ENCODE data around the gene ABHD14A.

DNA sequence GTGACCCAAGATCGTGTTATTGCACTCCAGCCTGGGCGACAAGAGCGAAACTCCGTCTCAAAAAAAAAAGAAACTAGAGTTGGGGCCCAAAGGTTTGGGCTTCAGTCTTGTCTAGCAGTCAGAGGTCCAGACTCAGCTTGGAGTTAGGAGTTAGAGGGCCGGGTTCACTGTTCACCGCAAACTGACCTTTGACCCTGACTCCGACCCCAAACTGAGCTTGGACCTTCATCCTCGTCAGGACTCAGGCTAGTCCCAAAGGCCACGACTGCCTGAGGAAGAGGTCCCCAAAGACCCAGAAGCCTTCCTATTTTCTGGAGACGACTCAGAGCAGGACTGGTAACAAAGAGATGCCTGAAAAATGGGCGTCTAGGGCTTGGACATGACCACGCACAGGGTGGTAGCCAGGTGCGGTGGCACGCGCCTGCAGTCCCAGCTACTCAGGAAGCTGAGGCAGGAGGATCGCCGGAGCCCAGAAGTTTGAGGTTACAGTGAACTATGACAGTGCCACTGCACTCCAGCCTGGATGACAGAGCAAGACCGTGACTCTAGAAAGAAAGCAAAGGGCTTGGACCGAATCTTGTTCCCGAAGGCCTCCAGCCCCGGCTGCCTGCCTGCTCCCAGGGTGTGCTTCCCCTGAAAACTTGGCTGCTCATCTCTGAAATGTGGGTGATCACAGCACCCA is 43.6 kb downstream of the ABHD14A start:
- TF ChIP-seq, protein P1, sequence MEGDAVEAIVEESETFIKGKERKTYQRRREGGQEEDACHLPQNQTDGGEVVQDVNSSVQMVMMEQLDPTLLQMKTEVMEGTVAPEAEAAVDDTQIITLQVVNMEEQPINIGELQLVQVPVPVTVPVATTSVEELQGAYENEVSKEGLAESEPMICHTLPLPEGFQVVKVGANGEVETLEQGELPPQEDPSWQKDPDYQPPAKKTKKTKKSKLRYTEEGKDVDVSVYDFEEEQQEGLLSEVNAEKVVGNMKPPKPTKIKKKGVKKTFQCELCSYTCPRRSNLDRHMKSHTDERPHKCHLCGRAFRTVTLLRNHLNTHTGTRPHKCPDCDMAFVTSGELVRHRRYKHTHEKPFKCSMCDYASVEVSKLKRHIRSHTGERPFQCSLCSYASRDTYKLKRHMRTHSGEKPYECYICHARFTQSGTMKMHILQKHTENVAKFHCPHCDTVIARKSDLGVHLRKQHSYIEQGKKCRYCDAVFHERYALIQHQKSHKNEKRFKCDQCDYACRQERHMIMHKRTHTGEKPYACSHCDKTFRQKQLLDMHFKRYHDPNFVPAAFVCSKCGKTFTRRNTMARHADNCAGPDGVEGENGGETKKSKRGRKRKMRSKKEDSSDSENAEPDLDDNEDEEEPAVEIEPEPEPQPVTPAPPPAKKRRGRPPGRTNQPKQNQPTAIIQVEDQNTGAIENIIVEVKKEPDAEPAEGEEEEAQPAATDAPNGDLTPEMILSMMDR (conservative IDR thresholded peaks at IDR 0.05; ENCODE audit: low read depth, low read length) = no peak
- TF ChIP-seq EZH2 (IDR thresholded peaks at IDR 0.05; ENCODE audit: borderline replicate concordance, low read depth, low read length, poor library complexity, severe bottlenecking) = no peak
